ENCODE results near the gene GRIA1. TPM values are rescaled to one million over a fixed set of nuclear protein-coding genes. Genes with fewer than 3 reads are reported as not detected.

GRIA1 gene
- total and polyA plus RNA-seq, 10 of the 15 experiments (the other 5 are each of a cell fraction or from before 2014, with no cell fraction given): 0.04 to 0.18 (median 0.04) TPM; not detected in 7

DNA sequence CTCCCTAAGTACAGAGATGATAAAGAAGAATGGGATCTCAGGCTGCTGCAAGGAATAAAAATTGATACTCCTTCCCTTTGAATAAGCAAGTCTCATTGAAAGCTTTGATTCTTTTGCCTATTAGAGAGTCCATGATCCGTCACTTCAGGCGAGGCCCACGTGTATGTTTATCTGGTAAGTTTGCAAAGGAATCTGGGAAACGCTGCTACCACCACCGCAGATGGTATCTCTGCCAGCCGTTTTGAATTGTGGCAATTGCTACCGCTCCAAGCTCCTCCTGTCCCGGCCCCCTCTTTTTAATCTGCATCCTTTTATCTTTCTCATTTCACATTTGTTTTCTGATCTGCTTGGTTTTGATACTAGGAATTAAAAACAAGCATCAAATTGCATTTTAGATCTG is 42.9 kb upstream of the GRIA1 start:
- no peak overlapping the region for H2AFZ ChIP-seq (ENCODE audit: control insufficient read depth, low read depth, low read length)
- TF ChIP-seq NR2F1 (conservative IDR thresholded peaks at IDR 0.05) (no peak), MEF2B (IDR thresholded peaks at IDR 0.05; ENCODE audit: partially characterized antibody, poor library complexity, severe bottlenecking) (no peak), MXI1 (IDR thresholded peaks at IDR 0.05; ENCODE audit: low read depth, low read length) (no peak), HDAC2 (IDR thresholded peaks at IDR 0.05) (no peak), TCF12 (IDR thresholded peaks at IDR 0.05; ENCODE audit: low read depth, low read length) (no peak), RUNX3 (IDR thresholded peaks at IDR 0.05; ENCODE audit: low read length) (no peak), TCF7 (IDR thresholded peaks at IDR 0.05; ENCODE audit: borderline replicate concordance) (no peak), ZNF207 (IDR thresholded peaks at IDR 0.05; ENCODE audit: borderline replicate concordance) (no peak), NFYB (IDR thresholded peaks at IDR 0.05; ENCODE audit: insufficient read depth, low read depth, low read length) (no peak), RCOR1 (conservative IDR thresholded peaks at IDR 0.05; ENCODE audit: low read depth, low read length) (no peak)
- ChIA-PET CTCF (interaction anchor here (1.1 kb wide), 1 partner anchor 26 kb away, joined by 4 read pairs; no protein-coding TSS in a partner anchor), SMC1A (ENCODE audit: uncharacterized antibody, unreplicated experiment) (interaction anchor here (1.0 to 1.2 kb wide), 2 partner anchors 22 to 42 kb away, joined by 3 to 4 read pairs; no protein-coding TSS in a partner anchor), POLR2A (no interaction called here), RAD21 (ENCODE audit: unreplicated experiment) (interaction anchor here (1.2 kb wide), 1 partner anchor 207 kb away, joined by 3 read pairs; no protein-coding TSS in a partner anchor)
- H3K4me3 ChIP-seq: no peak overlapping the region
- H4K20me1 ChIP-seq (ENCODE audit: control insufficient read depth, insufficient read depth): no peaks in the 10 kb centered on the region
- ATAC-seq: no peak
- no peaks in the 10 kb centered on the region for H3K4me1 ChIP-seq (ENCODE audit: control insufficient read depth, insufficient read depth, low read length)
- BruUV-seq (replicated peaks): no TSS peak
- in situ Hi-C loops (cut with MboI) (no loop called here), intact Hi-C loops (cut with micrococcal nuclease; ENCODE audit: unreplicated experiment) (no loop called here)
- FAIRE-seq: no peak
- H3K27ac ChIP-seq (ENCODE audit: control insufficient read depth, insufficient read depth): no peak overlapping the region
- H3K27me3 ChIP-seq (replicated peaks in 1 of 2; ENCODE audit: control insufficient read depth in 2 of 2, insufficient read depth in 2 of 2, low read length in 1 of 2): no peaks in the 10 kb centered on the region
- no peaks in the 10 kb centered on the region for H3K36me3 ChIP-seq (ENCODE audit: control insufficient read depth in 2 of 2, insufficient read depth in 2 of 2, low read length in 1 of 2)
- H3K9ac ChIP-seq (ENCODE audit: control insufficient read depth, insufficient read depth, low read length): no peak overlapping the region
- H3K9me3 ChIP-seq (replicated peaks; ENCODE audit: control insufficient read depth, insufficient read depth, low read length): no peaks in the 10 kb centered on the region
- DNase-seq (ENCODE audit: low read depth, low spot score): no peak
- 53% methylated on average over 8 of the region's 8 CpGs for WGBS (ENCODE audit: insufficient coverage, insufficient replicate concordance, low lambda C conversion rate, missing lambda C conversion rate)
- no peak overlapping the region for H3K4me2 ChIP-seq (ENCODE audit: control insufficient read depth, insufficient read depth)
- no peaks in the 10 kb centered on the region for H3K79me2 ChIP-seq (ENCODE audit: control insufficient read depth, insufficient read depth, low read length)

Measured in GM12878 (cell line).